Fibroblast of the aortic adventitia (primary cell): ENCODE measurements around the gene LATS2. TPM values are rescaled to one million over a fixed set of nuclear protein-coding genes. Genes with fewer than 3 reads are reported as not detected.
A peak's percentile ranks its signal among the peaks of the same experiment; 100 is the strongest.

Source experiments
- DNase-seq: peaks from one replicate; pipeline ENCODE4 v3.0.0-alpha.2; 2010; ENCODE audit warnings: low read depth
- H3K4me3 ChIP-seq: 2 replicates; pipeline ENCODE4 v1.5.1; 2011; ENCODE audit warnings: low read depth, mild to moderate bottlenecking, control low read depth, low read length, moderate library complexity
- total RNA-seq: library from RNA; depleted of rRNA; stranded (reverse); fragments of >200 nt; gene quantifications from 2 replicates; pipeline ENCODE4 v1.2.3, GENCODE V29; 2012; ENCODE audit warnings: low replicate concordance
- TF ChIP-seq, protein P1 (sequence below): IDR thresholded peaks from 2 replicates; pipeline ENCODE4 v1.5.1; 2011; ENCODE audit warnings: mild to moderate bottlenecking, low read length, control low read depth, inconsistent platforms; ENCODE audit not compliant: insufficient read depth

Gene LATS2
- total RNA-seq, 1 donor: 19.3 TPM

DNA sequence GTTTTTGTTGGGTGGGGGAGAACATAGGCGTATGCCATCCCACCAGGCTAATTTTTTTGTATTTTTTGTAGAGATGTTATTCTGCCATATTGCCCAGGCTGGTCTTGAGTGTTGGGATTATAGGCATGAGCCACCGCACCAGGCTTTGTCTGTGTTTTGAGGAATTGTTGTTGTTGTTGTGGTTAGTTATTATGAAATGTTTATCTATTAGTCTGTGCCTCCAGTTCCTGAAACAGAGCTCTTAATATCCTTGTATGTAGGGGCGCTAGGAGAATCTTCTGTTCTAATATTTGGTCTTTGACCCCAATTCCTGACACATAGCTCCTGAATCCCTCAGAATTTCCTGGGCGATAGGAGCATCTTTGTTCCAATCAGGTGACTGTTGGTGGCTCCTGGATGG, 5.6 kb upstream of the LATS2 start:
- no peak for DNase-seq
- TF ChIP-seq, protein P1, sequence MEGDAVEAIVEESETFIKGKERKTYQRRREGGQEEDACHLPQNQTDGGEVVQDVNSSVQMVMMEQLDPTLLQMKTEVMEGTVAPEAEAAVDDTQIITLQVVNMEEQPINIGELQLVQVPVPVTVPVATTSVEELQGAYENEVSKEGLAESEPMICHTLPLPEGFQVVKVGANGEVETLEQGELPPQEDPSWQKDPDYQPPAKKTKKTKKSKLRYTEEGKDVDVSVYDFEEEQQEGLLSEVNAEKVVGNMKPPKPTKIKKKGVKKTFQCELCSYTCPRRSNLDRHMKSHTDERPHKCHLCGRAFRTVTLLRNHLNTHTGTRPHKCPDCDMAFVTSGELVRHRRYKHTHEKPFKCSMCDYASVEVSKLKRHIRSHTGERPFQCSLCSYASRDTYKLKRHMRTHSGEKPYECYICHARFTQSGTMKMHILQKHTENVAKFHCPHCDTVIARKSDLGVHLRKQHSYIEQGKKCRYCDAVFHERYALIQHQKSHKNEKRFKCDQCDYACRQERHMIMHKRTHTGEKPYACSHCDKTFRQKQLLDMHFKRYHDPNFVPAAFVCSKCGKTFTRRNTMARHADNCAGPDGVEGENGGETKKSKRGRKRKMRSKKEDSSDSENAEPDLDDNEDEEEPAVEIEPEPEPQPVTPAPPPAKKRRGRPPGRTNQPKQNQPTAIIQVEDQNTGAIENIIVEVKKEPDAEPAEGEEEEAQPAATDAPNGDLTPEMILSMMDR: no peak
- no peak overlapping the region for H3K4me3 ChIP-seq

DNA sequence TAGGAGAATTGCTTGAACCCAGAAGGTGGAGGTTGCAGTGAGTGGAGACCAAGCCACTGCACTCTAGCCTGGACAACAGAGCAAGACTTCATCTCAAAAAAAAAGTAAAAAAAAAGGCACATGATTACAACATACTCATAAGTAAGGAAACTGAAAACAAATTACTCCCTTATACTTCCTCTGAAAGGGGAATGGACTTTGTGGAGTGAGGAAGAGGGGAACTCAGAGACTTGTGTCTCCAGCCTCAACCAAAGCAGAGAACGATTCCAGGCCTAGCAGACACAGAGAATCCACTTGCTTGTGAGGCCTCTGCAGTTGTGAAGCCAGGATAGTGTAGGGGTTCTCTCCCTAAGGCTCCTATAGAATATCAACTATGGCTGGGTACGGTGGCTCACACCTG, 4.3 kb upstream of the LATS2 start:
- no peak for DNase-seq
- no peak overlapping the region for H3K4me3 ChIP-seq
- TF ChIP-seq, protein P1: no peak

DNA sequence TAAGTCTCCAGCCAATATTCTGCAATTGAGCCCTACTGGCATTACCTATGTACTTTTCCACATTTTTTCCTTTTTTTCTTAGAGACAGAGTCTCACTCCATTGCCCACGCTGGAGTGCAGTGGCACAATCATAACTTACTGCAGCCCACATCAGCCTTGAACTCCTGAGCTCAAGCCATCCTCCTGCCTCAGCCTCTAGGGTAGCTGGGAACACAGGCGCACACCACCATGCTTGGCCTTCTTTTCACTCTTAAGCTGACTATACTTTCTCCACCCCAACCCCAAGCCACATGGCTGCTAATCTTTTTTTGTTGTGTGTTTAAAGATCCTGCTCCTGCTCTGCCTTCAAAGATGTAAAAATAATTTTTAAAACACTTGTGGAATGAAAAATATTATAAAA, 1.6 kb upstream of the LATS2 start:
- no peak for DNase-seq
- TF ChIP-seq, protein P1: no peak
- H3K4me3 ChIP-seq: no peak overlapping the region

DNA sequence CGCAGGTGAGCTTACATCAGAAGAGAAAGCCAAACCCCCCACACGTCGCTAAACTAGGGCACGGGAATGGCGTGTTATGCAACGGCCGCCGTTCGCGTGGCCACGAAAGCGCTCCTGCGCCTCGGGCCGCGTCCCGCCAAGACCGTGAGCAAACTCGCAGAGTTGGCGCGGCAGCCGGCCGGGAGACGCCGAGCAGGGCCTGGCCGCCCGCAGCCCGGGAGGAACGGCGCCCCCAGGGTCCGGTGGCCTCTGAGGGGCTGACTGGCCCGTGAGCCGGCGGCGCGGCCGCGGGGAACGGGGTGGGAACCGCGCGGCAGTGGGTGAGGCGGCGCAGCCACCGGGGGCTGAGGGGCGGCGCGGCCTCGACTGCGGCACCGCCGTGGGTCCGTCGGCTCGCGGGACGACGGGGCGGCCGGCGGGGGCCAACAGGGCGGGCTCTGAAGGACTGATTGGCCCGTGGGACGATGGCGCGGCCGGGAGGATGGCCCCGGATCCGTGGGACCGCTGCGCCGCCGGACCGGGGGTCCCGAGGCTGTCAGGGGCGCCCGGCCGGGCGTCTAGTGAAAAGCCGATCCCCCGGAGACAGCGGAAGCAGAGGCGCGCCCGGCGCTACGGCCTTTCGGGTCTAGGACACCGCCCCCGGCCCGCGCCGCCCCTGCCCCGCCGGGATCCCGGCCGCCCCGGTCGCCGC, 903 bp downstream of the LATS2 start:
- no peak for DNase-seq
- TF ChIP-seq, protein P1: no peak
- peak overlapping the region; percentile 81 for H3K4me3 ChIP-seq

DNA sequence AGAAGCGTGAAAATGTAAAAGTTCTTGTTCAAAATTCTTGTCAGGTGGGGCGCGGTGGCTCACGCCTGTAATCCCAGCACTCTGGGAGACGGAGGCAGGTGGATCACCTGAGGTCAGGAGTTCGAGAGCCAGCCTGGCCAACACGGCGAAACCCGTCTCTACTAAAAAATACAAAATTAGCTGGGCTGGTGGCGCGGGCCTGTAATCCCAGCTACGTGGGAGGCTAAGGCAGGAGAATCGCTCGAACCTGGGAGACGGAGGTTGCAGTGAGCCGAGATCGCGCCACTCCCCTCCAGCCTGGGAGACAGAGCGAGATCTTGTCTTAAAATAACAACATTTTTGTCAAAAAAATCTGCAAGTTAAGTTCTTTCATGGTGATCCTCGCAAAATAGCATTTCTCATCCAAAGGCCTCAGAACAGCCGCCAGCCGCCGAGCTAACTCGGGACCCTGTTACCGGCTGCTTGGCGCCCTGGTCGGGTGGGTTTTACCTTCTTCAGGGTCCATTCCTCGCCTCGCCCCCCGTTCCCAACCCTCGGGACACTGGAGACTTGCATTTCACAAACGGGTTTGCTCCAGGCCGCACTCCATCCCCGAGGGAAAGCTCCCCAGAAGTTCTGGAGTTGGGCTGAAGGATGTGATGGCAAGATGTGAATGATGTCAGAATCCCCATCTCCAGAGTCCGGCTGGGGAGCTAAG, 1.6 kb downstream of the LATS2 start:
- peak; percentile 57 for DNase-seq
- TF ChIP-seq, protein P1: no peak
- H3K4me3 ChIP-seq: peak overlapping the region; percentile 81

DNA sequence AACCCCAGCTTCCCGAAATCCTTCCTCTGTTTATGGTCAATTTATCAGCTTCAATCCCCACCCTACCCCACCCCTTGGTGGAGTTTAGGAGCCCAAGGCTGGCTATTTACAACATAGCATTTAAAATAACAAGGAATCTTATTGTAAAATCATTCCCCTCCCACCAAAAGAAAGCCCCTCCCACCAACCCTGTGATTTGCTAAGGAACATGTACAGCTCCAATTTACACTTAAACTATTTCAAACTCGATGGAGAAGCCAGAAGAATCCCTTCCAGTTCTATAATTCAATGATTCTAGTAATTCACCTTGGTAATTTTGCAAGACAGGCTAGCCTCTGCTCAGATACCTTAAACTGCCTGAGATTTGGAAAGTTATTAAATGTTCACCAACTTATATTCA, 3.0 kb downstream of the LATS2 start:
- peak; percentile 63 for DNase-seq
- peak overlapping the region; percentile 0 for H3K4me3 ChIP-seq
- TF ChIP-seq, protein P1: no peak
